ENCODE measurements around the gene NKAIN2.

NKAIN2 gene

GRCh38 chr6:124661097-124661661, 857.5 kb downstream of the NKAIN2 start:
- DNase-seq (ENCODE audit: low read depth): no peak
- no peak for TF ChIP-seq CTCF (IDR thresholded peaks at IDR 0.05; ENCODE audit: low read depth, low read length, missing control alignments)
- H3K4me3 ChIP-seq (ENCODE audit: low read depth, low read length): no peak overlapping the region

GRCh38 chr6:124668028-124668427, 864.4 kb downstream of the NKAIN2 start:
- TF ChIP-seq CTCF (IDR thresholded peaks at IDR 0.05; ENCODE audit: low read depth, low read length, missing control alignments): no peak
- DNase-seq (ENCODE audit: low read depth): no peak
- H3K4me3 ChIP-seq (ENCODE audit: low read depth, low read length): no peak overlapping the region

GRCh38 chr6:124669713-124670480, 866.2 kb downstream of the NKAIN2 start:
- DNase-seq (ENCODE audit: low read depth): no peak
- no peak overlapping the region for H3K4me3 ChIP-seq (ENCODE audit: low read depth, low read length)
- TF ChIP-seq CTCF (IDR thresholded peaks at IDR 0.05; ENCODE audit: low read depth, low read length, missing control alignments): no peak

- TF ChIP-seq CTCF (IDR thresholded peaks at IDR 0.05; ENCODE audit: low read depth, low read length, missing control alignments): no peak
- no peak for DNase-seq (ENCODE audit: low read depth)
These were observed 867.1 kb downstream of the NKAIN2 start for GRCh38 chr6:124670801-124671200.

GRCh38 chr6:124671324-124671723, 867.7 kb downstream of the NKAIN2 start:
- no peak for DNase-seq (ENCODE audit: low read depth)
- no peak overlapping the region for H3K4me3 ChIP-seq (ENCODE audit: low read depth, low read length)
- TF ChIP-seq CTCF (IDR thresholded peaks at IDR 0.05; ENCODE audit: low read depth, low read length, missing control alignments): no peak

More at GRCh38 chr6:124670801-124671200, 867.1 kb downstream of the NKAIN2 start:
- H3K4me3 ChIP-seq (ENCODE audit: low read depth, low read length): no peak overlapping the region

- no peak overlapping the region for H3K4me3 ChIP-seq (ENCODE audit: low read depth, low read length)
- no peak for TF ChIP-seq CTCF (IDR thresholded peaks at IDR 0.05; ENCODE audit: low read depth, low read length, missing control alignments)
- DNase-seq (ENCODE audit: low read depth): no peak
These were observed 870.4 kb downstream of the NKAIN2 start for GRCh38 chr6:124674042-124674441.

- no peak for DNase-seq (ENCODE audit: low read depth)
- no peak overlapping the region for H3K4me3 ChIP-seq (ENCODE audit: low read depth, low read length)
- TF ChIP-seq CTCF (IDR thresholded peaks at IDR 0.05; ENCODE audit: low read depth, low read length, missing control alignments): no peak
These were observed 872.4 kb downstream of the NKAIN2 start for GRCh38 chr6:124676033-124676432.
